MM.1S (cell line): ENCODE results near the gene WDR91.

Source experiments
- EZH2 ChIP-seq: fragments of 300-600 bp; sonication (generic); optimal IDR thresholded peaks from 2 replicates; pipeline ENCODE3; 2017; ENCODE audit warnings: low read depth, mild to moderate bottlenecking, antibody characterized with exemption, low read length, mixed read lengths
- EZH2phosphoT487 ChIP-seq: fragments of 300-600 bp; sonication (generic); IDR thresholded peaks from 2 replicates; pipeline ENCODE4 v1.6.1; 2018; ENCODE audit warnings: antibody characterized with exemption, low read length
- TF ChIP-seq, protein P1 (sequence below): fragments of 300-600 bp; sonication (generic); IDR thresholded peaks from 2 replicates; pipeline ENCODE4 v1.5.1; 2016; ENCODE audit warnings: antibody characterized with exemption, low read length, mixed read lengths

- TF ChIP-seq, protein P1, sequence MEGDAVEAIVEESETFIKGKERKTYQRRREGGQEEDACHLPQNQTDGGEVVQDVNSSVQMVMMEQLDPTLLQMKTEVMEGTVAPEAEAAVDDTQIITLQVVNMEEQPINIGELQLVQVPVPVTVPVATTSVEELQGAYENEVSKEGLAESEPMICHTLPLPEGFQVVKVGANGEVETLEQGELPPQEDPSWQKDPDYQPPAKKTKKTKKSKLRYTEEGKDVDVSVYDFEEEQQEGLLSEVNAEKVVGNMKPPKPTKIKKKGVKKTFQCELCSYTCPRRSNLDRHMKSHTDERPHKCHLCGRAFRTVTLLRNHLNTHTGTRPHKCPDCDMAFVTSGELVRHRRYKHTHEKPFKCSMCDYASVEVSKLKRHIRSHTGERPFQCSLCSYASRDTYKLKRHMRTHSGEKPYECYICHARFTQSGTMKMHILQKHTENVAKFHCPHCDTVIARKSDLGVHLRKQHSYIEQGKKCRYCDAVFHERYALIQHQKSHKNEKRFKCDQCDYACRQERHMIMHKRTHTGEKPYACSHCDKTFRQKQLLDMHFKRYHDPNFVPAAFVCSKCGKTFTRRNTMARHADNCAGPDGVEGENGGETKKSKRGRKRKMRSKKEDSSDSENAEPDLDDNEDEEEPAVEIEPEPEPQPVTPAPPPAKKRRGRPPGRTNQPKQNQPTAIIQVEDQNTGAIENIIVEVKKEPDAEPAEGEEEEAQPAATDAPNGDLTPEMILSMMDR: no peak
- no peak for TF ChIP-seq EZH2phosphoT487
- TF ChIP-seq EZH2: no peak
These were observed 42.8 kb upstream of the WDR91 start for GRCh38 chr7:135253851-135254771.
